H9 (cell line): ENCODE data around the gene UQCC3. TPM values are rescaled to one million over a fixed set of nuclear protein-coding genes. Genes with fewer than 3 reads are reported as not detected.

Experiments
- DNase-seq: peaks from one replicate; pipeline ENCODE4 v3.0.0-alpha.2; 2017
- H2AFZ ChIP-seq: one replicate; pipeline ENCODE4 v1.6.1; 2013; ENCODE audit warnings: mild to moderate bottlenecking, low read length, control low read depth, moderate library complexity
- H2AK5ac ChIP-seq: 2 replicates; pipeline ENCODE4 v1.6.1; 2013; ENCODE audit warnings: low read length, control low read depth, mixed read lengths; ENCODE audit not compliant: insufficient read length
- H2BK120ac ChIP-seq: one replicate; pipeline ENCODE4 v1.6.1; 2013; ENCODE audit warnings: low read depth, mild to moderate bottlenecking, low read length, control low read depth, inconsistent platforms; ENCODE audit not compliant: poor library complexity, severe bottlenecking
- H2BK12ac ChIP-seq: 2 replicates; pipeline ENCODE4 v1.6.1; 2013; ENCODE audit warnings: low read length, control low read depth, mixed read lengths, low read depth; ENCODE audit not compliant: insufficient read length
- H2BK15ac ChIP-seq: 2 replicates; pipeline ENCODE4 v1.6.1; 2013; ENCODE audit warnings: low read depth, low read length, control low read depth
- H2BK20ac ChIP-seq: one replicate; pipeline ENCODE4 v1.6.1; 2013; ENCODE audit warnings: low read depth, mild to moderate bottlenecking, low read length, control low read depth, inconsistent platforms; ENCODE audit not compliant: poor library complexity, severe bottlenecking
- H2BK5ac ChIP-seq: 2 replicates; pipeline ENCODE4 v1.6.1; 2013; ENCODE audit warnings: low read length, control low read depth, mixed read lengths; ENCODE audit not compliant: insufficient read length
- H3K14ac ChIP-seq: 2 replicates; pipeline ENCODE4 v1.6.1; 2013; ENCODE audit warnings: low read length, control low read depth; ENCODE audit not compliant: insufficient read depth
- H3K18ac ChIP-seq: 2 replicates; pipeline ENCODE4 v1.6.1; 2013; ENCODE audit warnings: low read depth, mild to moderate bottlenecking, mixed read lengths, low read length, control low read depth; ENCODE audit not compliant: insufficient read length
- H3K23ac ChIP-seq: 2 replicates; pipeline ENCODE4 v1.6.1; 2013; ENCODE audit warnings: low read length, control low read depth, mixed read lengths, low read depth; ENCODE audit not compliant: insufficient read length
- H3K23me2 ChIP-seq: 2 replicates; pipeline ENCODE4 v1.6.1; 2013; ENCODE audit warnings: low read depth, mild to moderate bottlenecking, mixed read lengths, low read length, control low read depth; ENCODE audit not compliant: insufficient read length, poor library complexity, severe bottlenecking
- H3K27ac ChIP-seq: 2 replicates; pipeline ENCODE4 v1.5.1; 2013; ENCODE audit warnings: low read length, control low read depth, mixed read lengths, low read depth; ENCODE audit not compliant: insufficient read length
- H3K27me3 ChIP-seq: 2 replicates; pipeline ENCODE4 v1.6.1; 2013; ENCODE audit warnings: low read length, control low read depth, inconsistent platforms; ENCODE audit not compliant: insufficient read depth
- H3K4ac ChIP-seq: 2 replicates; pipeline ENCODE4 v1.6.1; 2013; ENCODE audit warnings: low read depth, mild to moderate bottlenecking, control low read depth, inconsistent platforms, low read length, moderate library complexity
- H3K4me1 ChIP-seq: 2 replicates; pipeline ENCODE4 v1.6.1; 2013; ENCODE audit warnings: low read length, control low read depth, inconsistent platforms; ENCODE audit not compliant: insufficient read depth
- H3K4me2 ChIP-seq: 2 replicates; pipeline ENCODE4 v1.6.1; 2013; ENCODE audit warnings: low read length, control low read depth, mixed read lengths; ENCODE audit not compliant: insufficient read length, insufficient read depth
- H3K56ac ChIP-seq: 2 replicates; pipeline ENCODE4 v1.6.1; 2013; ENCODE audit warnings: low read depth, mild to moderate bottlenecking, mixed read lengths, low read length, control low read depth; ENCODE audit not compliant: insufficient read length
- H3K79me1 ChIP-seq: 2 replicates; pipeline ENCODE4 v1.6.1; 2013; ENCODE audit warnings: low read depth, mild to moderate bottlenecking, moderate library complexity, low read length, control low read depth, inconsistent platforms; ENCODE audit not compliant: insufficient read depth, poor library complexity, severe bottlenecking
- H3K79me2 ChIP-seq: 2 replicates; pipeline ENCODE4 v1.6.1; 2013; ENCODE audit warnings: low read length, control low read depth, inconsistent platforms; ENCODE audit not compliant: insufficient read depth
- H3K9ac ChIP-seq: 2 replicates; pipeline ENCODE4 v1.6.1; 2013; ENCODE audit warnings: low read length, control low read depth, mixed read lengths; ENCODE audit not compliant: insufficient read length; ENCODE audit errors: extremely low read depth
- H3K9me3 ChIP-seq: one replicate; pipeline ENCODE4 v1.6.1; 2013; ENCODE audit warnings: low read depth, low read length, inconsistent platforms; ENCODE audit not compliant: control insufficient read depth
- H3T11ph ChIP-seq: one replicate; pipeline ENCODE4 v1.6.1; 2013; ENCODE audit warnings: mild to moderate bottlenecking, low read length, control low read depth, inconsistent platforms
- H4K20me1 ChIP-seq: one replicate; pipeline ENCODE4 v1.6.1; 2013; ENCODE audit not compliant: control insufficient read depth, insufficient read length, insufficient read depth
- H4K5ac ChIP-seq: 2 replicates; pipeline ENCODE4 v1.6.1; 2013; ENCODE audit warnings: low read depth, mild to moderate bottlenecking, mixed read lengths, low read length, control low read depth; ENCODE audit not compliant: insufficient read length
- H4K8ac ChIP-seq: replicated peaks from 2 replicates; pipeline ENCODE4 v1.6.1; 2013; ENCODE audit warnings: low read length, control low read depth, mixed read lengths, low read depth; ENCODE audit not compliant: insufficient read length
- H4K91ac ChIP-seq: 2 replicates; pipeline ENCODE4 v1.6.1; 2013; ENCODE audit warnings: low read depth, mild to moderate bottlenecking, moderate library complexity, mixed read lengths, low read length, control low read depth; ENCODE audit not compliant: insufficient read length
- H3K27ac Mint-ChIP-seq, 3 experiments: 2 replicates in 2 of 3; 3 replicates in 1 of 3; pipeline ENCODE4 v1.8.0; 2020 to 2021; ENCODE audit warnings: mixed read lengths in 3 of 3, mild to moderate bottlenecking in 1 of 3, moderate library complexity in 1 of 3
- H3K27me3 Mint-ChIP-seq: 2 replicates; pipeline ENCODE4 v1.8.0; 2021; ENCODE audit warnings: low read depth, mild to moderate bottlenecking, moderate library complexity, mixed read lengths
- H3K36me3 Mint-ChIP-seq, 3 experiments: 2 replicates in 2 of 3; 3 replicates in 1 of 3; pipeline ENCODE4 v1.8.0; 2020 to 2021; ENCODE audit warnings: low read depth in 3 of 3, mixed read lengths in 3 of 3; ENCODE audit not compliant: insufficient read depth in 1 of 3
- H3K4me1 Mint-ChIP-seq, 2 experiments: 2 replicates each; pipeline ENCODE4 v1.8.0; 2020; ENCODE audit warnings: mixed read lengths in 2 of 2
- H3K4me3 Mint-ChIP-seq, 2 experiments: 2 replicates in 1 of 2; 3 replicates in 1 of 2; pipeline ENCODE4 v1.8.0; 2020 to 2021; ENCODE audit warnings: mild to moderate bottlenecking in 2 of 2, mixed read lengths in 2 of 2, moderate library complexity in 1 of 2
- H3K9me3 Mint-ChIP-seq, 2 experiments: 2 replicates in 1 of 2; 3 replicates in 1 of 2; pipeline ENCODE4 v1.8.0; 2020; ENCODE audit warnings: mild to moderate bottlenecking in 2 of 2, mixed read lengths in 2 of 2, moderate library complexity in 1 of 2
- CTCF ChIP-seq: fragments of 200-600 bp; sonication (generic); conservative IDR thresholded peaks from 3 replicates; pipeline ENCODE4 v1.8.0; 2021; ENCODE audit warnings: antibody characterized with exemption, mild to moderate bottlenecking
- WGBS: extraction: QIAGEN DNeasy Blood & Tissue Kit; methylation state at CpG from one replicate; pipeline ENCODE4 v1.1.7; 2013; ENCODE audit warnings: missing lambda C conversion rate, low lambda C conversion rate, mixed read lengths; ENCODE audit not compliant: insufficient read length; ENCODE audit errors: extremely low coverage; 5-methylcytosine and 5-hydroxymethylcytosine counted together
- total RNA-seq: library from RNA; stranded (reverse); gene quantifications from 2 replicates; pipeline ENCODE4 v1.2.1, GENCODE V29; 2021

The UQCC3 gene
- total RNA-seq, 1 experiment from 2014 or later, result 11.1 TPM

DNA sequence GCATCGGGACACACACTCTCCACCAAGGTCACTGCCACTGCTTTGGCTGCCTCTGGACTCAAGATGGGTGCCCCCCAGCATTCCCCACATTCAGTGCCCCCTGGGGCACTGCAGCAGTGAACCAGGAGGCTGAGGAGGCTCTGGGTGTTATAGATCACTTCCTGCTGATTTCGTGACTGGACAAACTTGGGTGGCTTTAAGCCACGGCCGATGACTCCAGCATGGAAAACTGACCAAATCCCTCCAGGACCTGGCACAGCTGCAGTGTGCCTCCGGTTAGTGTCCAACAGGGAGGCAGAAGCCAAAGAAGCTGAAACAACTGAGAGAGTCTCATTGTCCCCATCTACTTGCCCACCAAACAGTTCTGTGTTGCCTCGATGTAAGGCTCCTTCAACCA, 23.9 kb upstream of the UQCC3 start:
- Histone ChIP-seq H3K4me1 (peaks cover 3% of the 10 kb centered on the region; the same call in 1 of the 2 replicates), H2BK12ac (no peak overlapping the region), H3K27me3 (no peaks in the 10 kb centered on the region), H3K14ac (no peak overlapping the region), H3K27ac (no peak overlapping the region), H4K91ac (no peak overlapping the region), H3K9me3 (no peaks in the 10 kb centered on the region), H4K5ac (no peak overlapping the region), H3K4me2 (no peak overlapping the region), H2BK5ac (no peak overlapping the region), H2AK5ac (no peak overlapping the region), H3K23ac (no peak overlapping the region), H3K79me2 (peaks cover 13% of the 10 kb centered on the region; the same call in 1 of the 2 replicates), H3K18ac (no peak overlapping the region), H3K4ac (no peak overlapping the region), H4K8ac (no peak overlapping the region), H3K79me1 (no peaks in the 10 kb centered on the region), H2BK15ac (no peak overlapping the region), H4K20me1 (no peaks in the 10 kb centered on the region), H3K9ac (no peak overlapping the region), H3K56ac (no peak overlapping the region), H3K23me2 (peaks cover 9% of the 10 kb centered on the region), H2BK20ac (no peak overlapping the region), H2AFZ (no peak overlapping the region), H3T11ph (no peak overlapping the region), H2BK120ac (no peak overlapping the region)
- H3K27me3 Mint-ChIP-seq, result no peaks in the 10 kb centered on the region
- no peak for DNase-seq
- TF ChIP-seq CTCF, result no peak
- H3K36me3 Mint-ChIP-seq, result peaks cover 14 to 44% (median 27%) of the 10 kb centered on the region in 3 experiments
- H3K27ac Mint-ChIP-seq, result no peak overlapping the region
- peak overlapping the region in 1 of 2 experiments; percentile 55; a peak in 3 of 5 replicates for H3K4me3 Mint-ChIP-seq
- H3K4me1 Mint-ChIP-seq, result peaks cover 11 to 13% of the 10 kb centered on the region in 2 experiments
- no CpG with 5 or more reads among the region's 6 CpGs for WGBS
- H3K9me3 Mint-ChIP-seq, result no peaks in the 10 kb centered on the region
